IMR-90 (cell line): Measurements from ENCODE around the gene MACC1. TPM values are rescaled to one million over a fixed set of nuclear protein-coding genes. Genes with fewer than 3 reads are reported as not detected.

Experiments
- ATAC-seq: fragments of 200-7000 bp; cut with Tn5 transposase; 2 replicates; pipeline ENCODE4 v1.9.1; 2020; ENCODE audit warnings: low read depth, mild to moderate bottlenecking, moderate library complexity
- BruUV-seq: library from RNA; stranded (reverse); fragments of 400-500 nt; replicated peaks from 2 replicates; lab custom pipeline; 2021; lab: Mats Ljungman, UMichigan
- CTCF ChIA-PET: fragments of 300-600 bp; formaldehyde crosslinking; extraction: SDS; loops from one replicate; lab custom pipeline; 2021; ENCODE audit warnings: antibody characterized with exemption; lab: Yijun Ruan, JAX
- POLR2A ChIA-PET: fragments of 300-600 bp; sonication (Branson Sonifier 250); formaldehyde crosslinking; loops from one replicate; lab custom pipeline; 2022; ENCODE audit warnings: antibody characterized with exemption; ENCODE audit not compliant: unreplicated experiment; lab: Charles Lee
- DNase-seq: peaks from one replicate; pipeline ENCODE4 v3.0.0; 2013
- H2AFZ ChIP-seq: replicated peaks from 2 replicates; pipeline ENCODE3; 2013; ENCODE audit warnings: low read length, mild to moderate bottlenecking; ENCODE audit not compliant: poor library complexity
- H2AK5ac ChIP-seq: 2 replicates; pipeline ENCODE4 v1.6.1; 2013; ENCODE audit warnings: low read depth, low read length, inconsistent platforms
- H2AK9ac ChIP-seq: replicated peaks from 2 replicates; pipeline ENCODE3; 2013; ENCODE audit warnings: mild to moderate bottlenecking, low read depth, low read length, moderate library complexity; ENCODE audit not compliant: poor library complexity
- H2BK120ac ChIP-seq: 2 replicates; pipeline ENCODE4 v1.6.1; 2013; ENCODE audit warnings: low read depth, low read length, inconsistent platforms
- H2BK15ac ChIP-seq: 3 replicates; pipeline ENCODE4 v1.6.1; 2013; ENCODE audit warnings: low read depth, low read length, inconsistent platforms
- H2BK20ac ChIP-seq: 2 replicates; pipeline ENCODE4 v1.6.1; 2013; ENCODE audit warnings: low read depth, mild to moderate bottlenecking, inconsistent platforms, low read length, moderate library complexity
- H2BK5ac ChIP-seq: 2 replicates; pipeline ENCODE4 v1.6.1; 2013; ENCODE audit warnings: mild to moderate bottlenecking, low read depth, low read length, inconsistent platforms; ENCODE audit not compliant: poor library complexity, severe bottlenecking
- H3K14ac ChIP-seq: replicated peaks from 2 replicates; pipeline ENCODE4 v1.6.1; 2013; ENCODE audit warnings: low read depth, low read length, inconsistent platforms
- H3K18ac ChIP-seq: 2 replicates; pipeline ENCODE4 v1.6.1; 2013; ENCODE audit warnings: low read depth, low read length, control low read depth
- H3K23ac ChIP-seq: 2 replicates; pipeline ENCODE4 v1.6.1; 2013; ENCODE audit warnings: low read depth, low read length, inconsistent platforms
- H3K27ac ChIP-seq: 2 replicates; pipeline ENCODE4 v1.5.1; 2013; ENCODE audit warnings: mild to moderate bottlenecking, control low read depth, low read length; ENCODE audit not compliant: insufficient read depth
- H3K27me3 ChIP-seq: 2 replicates; pipeline ENCODE4 v1.6.1; 2013; ENCODE audit warnings: low read length; ENCODE audit not compliant: control insufficient read depth, insufficient read depth
- H3K36me3 ChIP-seq: 2 replicates; pipeline ENCODE4 v1.6.1; 2013; ENCODE audit warnings: low read length, mixed read lengths; ENCODE audit not compliant: control insufficient read depth, insufficient read depth
- H3K4ac ChIP-seq: 2 replicates; pipeline ENCODE4 v1.6.1; 2013; ENCODE audit warnings: low read depth, low read length, inconsistent platforms
- H3K4me1 ChIP-seq: 2 replicates; pipeline ENCODE4 v1.6.1; 2013; ENCODE audit warnings: low read length, mixed read lengths; ENCODE audit not compliant: control insufficient read depth, insufficient read depth
- H3K4me2 ChIP-seq: 2 replicates; pipeline ENCODE4 v1.6.1; 2013; ENCODE audit warnings: low read depth, mild to moderate bottlenecking, control low read depth, low read length, moderate library complexity
- H3K4me3 ChIP-seq: 2 replicates; pipeline ENCODE4 v1.5.1; 2013; ENCODE audit warnings: low read depth, mild to moderate bottlenecking, control low read depth, low read length, moderate library complexity; ENCODE audit not compliant: insufficient read depth
- H3K56ac ChIP-seq: 2 replicates; pipeline ENCODE4 v1.6.1; 2013; ENCODE audit warnings: low read length, inconsistent platforms; ENCODE audit not compliant: insufficient read depth; ENCODE audit errors: extremely low read depth
- H3K79me1 ChIP-seq, 2 experiments: 2 replicates each; pipeline ENCODE4 v1.6.1; 2013; ENCODE audit warnings: low read length in 2 of 2, inconsistent platforms in 1 of 2, low read depth in 1 of 2
- H3K9ac ChIP-seq: 2 replicates; pipeline ENCODE4 v1.6.1; 2013; ENCODE audit warnings: low read depth, low read length, control low read depth
- H3K9me1 ChIP-seq: 2 replicates; pipeline ENCODE4 v1.6.1; 2013; ENCODE audit warnings: low read length, inconsistent platforms; ENCODE audit not compliant: insufficient read depth
- H3K9me3 ChIP-seq: 2 replicates; pipeline ENCODE4 v1.6.1; 2013; ENCODE audit warnings: low read length; ENCODE audit not compliant: control insufficient read depth, insufficient read depth
- H4K20me1 ChIP-seq: 2 replicates; pipeline ENCODE4 v1.6.1; 2013; ENCODE audit warnings: low read length, inconsistent platforms; ENCODE audit not compliant: insufficient read depth
- H4K5ac ChIP-seq: 2 replicates; pipeline ENCODE4 v1.6.1; 2013; ENCODE audit warnings: mild to moderate bottlenecking, low read depth, low read length, control low read depth
- H4K8ac ChIP-seq, 2 experiments: 2 replicates each; pipeline ENCODE4 v1.6.1; 2013; ENCODE audit warnings: low read depth in 2 of 2, low read length in 2 of 2, control low read depth in 1 of 2, inconsistent platforms in 1 of 2
- H4K91ac ChIP-seq: 2 replicates; pipeline ENCODE4 v1.6.1; 2013; ENCODE audit warnings: low read depth, low read length, inconsistent platforms; ENCODE audit not compliant: insufficient read depth
- ELK1 ChIP-seq: fragments of 150-350 bp; IDR thresholded peaks from 2 replicates; pipeline ENCODE4 v1.6.1; 2016; ENCODE audit warnings: low read depth, mild to moderate bottlenecking, low read length, moderate library complexity, borderline replicate concordance
- WGBS, 2 experiments: methylation state at CpG; one replicate each; pipeline versions ENCODE4 v1.1.5 to v1.1.7; 2013; ENCODE audit warnings: missing lambda C conversion rate in 2 of 2; ENCODE audit not compliant: insufficient read length in 1 of 2; ENCODE audit errors: extremely low coverage in 2 of 2; 5-methylcytosine and 5-hydroxymethylcytosine counted together
- dilution Hi-C: fragments of 300-500 bp; cut with HindIII; formaldehyde crosslinking; loops from one replicate; pipeline ENCODE4 v1.14.3; 2018; ENCODE audit warnings: low sequenced_read_pairs; ENCODE audit not compliant: unreplicated experiment
- in situ Hi-C: fragments of 300-500 bp; cut with MboI; formaldehyde crosslinking; loops from 3 replicates; pipeline ENCODE4 v1.14.3; 2019; ENCODE audit warnings: low sequenced_read_pairs, inconsistent platforms, mixed read lengths
- intact Hi-C: fragments of 100-400 bp; cut with micrococcal nuclease; formaldehyde crosslinking; loops from 2 replicates; pipeline ENCODE4 v1.10.0; 2022
- polyA plus RNA-seq, 3 experiments: library from polyadenylated mRNA; depleted of rRNA; stranded (reverse); fragments of >200 nt; gene quantifications; 2 replicates each; pipeline ENCODE4 v1.2.3, GENCODE V29; 2012; ENCODE audit warnings: low replicate concordance in 1 of 3
- total RNA-seq: library from RNA; depleted of rRNA; stranded (reverse); fragments of >200 nt; gene quantifications from 2 replicates; pipeline ENCODE4 v1.2.3, GENCODE V29; 2012

Gene MACC1
- total and polyA plus RNA-seq, 2 of the 4 experiments (the other 2 are of a cell fraction) = under 0.01 TPM; not detected in 1

GRCh38 chr7:20095436-20095835 is 121.7 kb downstream of the MACC1 start:
- Histone ChIP-seq H2BK120ac (no peak overlapping the region), H4K8ac (no peak overlapping the region), H3K27me3 (no peaks in the 10 kb centered on the region), H3K9me1 (no peaks in the 10 kb centered on the region), H3K14ac (no peak overlapping the region), H4K20me1 (no peaks in the 10 kb centered on the region), H3K18ac (no peak overlapping the region), H3K27ac (no peak overlapping the region), H2BK5ac (no peak overlapping the region), H2AFZ (no peak overlapping the region), H2BK20ac (no peak overlapping the region), H3K79me1 (no peaks in the 10 kb centered on the region), H3K4me2 (no peak overlapping the region), H3K23ac (no peak overlapping the region), H2AK5ac (no peak overlapping the region), H3K4me3 (no peak overlapping the region), H2BK15ac (no peak overlapping the region), H4K5ac (no peak overlapping the region), H3K4ac (no peak overlapping the region), H3K56ac (no peak overlapping the region), H4K91ac (no peak overlapping the region), H3K9ac (no peak overlapping the region), H2AK9ac (no peak overlapping the region), H3K4me1 (no peaks in the 10 kb centered on the region), H3K9me3 (no peaks in the 10 kb centered on the region), H3K36me3 (no peaks in the 10 kb centered on the region)
- intact Hi-C loops = no loop called here
- CTCF ChIA-PET = no interaction called here
- POLR2A ChIA-PET = interaction anchor here (0.6 kb wide), 1 partner anchor 24 kb away, joined by 4 read pairs; no protein-coding TSS in a partner anchor
- in situ Hi-C loops = no loop called here
- WGBS, 2 experiments = no CpG with 5 or more reads among the region's 4 CpGs
- ATAC-seq = no peak
- no peak for TF ChIP-seq ELK1
- DNase-seq = no peak
- BruUV-seq = no TSS peak
- dilution Hi-C loops = no loop called here
